WTC11 (cell line): ENCODE measurements around the gene LILRB3. TPM values are rescaled to one million over a fixed set of nuclear protein-coding genes. Genes with fewer than 3 reads are reported as not detected.
A peak's percentile ranks its signal among the peaks of the same experiment; 100 is the strongest.

Source experiments
- ATAC-seq: fragments of 200-7000 bp; cut with Tn5 transposase; 2 replicates; pipeline ENCODE4 v1.10.0; 2021; ENCODE audit warnings: mild to moderate bottlenecking, moderate library complexity
- CTCF ChIA-PET: fragments of 300-600 bp; sonication (Branson Sonifier 250); formaldehyde crosslinking; loops from one replicate; lab custom pipeline; 2021; ENCODE audit warnings: antibody characterized with exemption; lab: Charles Lee
- POLR2A ChIA-PET: fragments of 350-600 bp; sonication (Branson Sonifier 250); formaldehyde crosslinking; loops from one replicate; lab custom pipeline; 2021; ENCODE audit warnings: antibody characterized with exemption; lab: Charles Lee
- DNase-seq: peaks from one replicate; pipeline ENCODE4 v3.0.0; 2021; ENCODE audit warnings: low spot score
- H3K27ac Mint-ChIP-seq: 2 replicates; pipeline ENCODE4 v1.8.0; 2021; ENCODE audit warnings: mixed read lengths
- H3K27me3 Mint-ChIP-seq: 2 replicates; pipeline ENCODE4 v1.8.0; 2021; ENCODE audit warnings: low read depth, mild to moderate bottlenecking, moderate library complexity, mixed read lengths
- H3K36me3 Mint-ChIP-seq: 2 replicates; pipeline ENCODE4 v1.8.0; 2021; ENCODE audit warnings: mixed read lengths
- H3K4me1 Mint-ChIP-seq: 2 replicates; pipeline ENCODE4 v1.8.0; 2022; ENCODE audit warnings: mixed read lengths
- H3K4me3 Mint-ChIP-seq: 2 replicates; pipeline ENCODE4 v1.8.0; 2021; ENCODE audit warnings: mild to moderate bottlenecking, moderate library complexity, mixed read lengths
- H3K9me3 Mint-ChIP-seq: 2 replicates; pipeline ENCODE4 v1.8.0; 2021; ENCODE audit warnings: mixed read lengths
- CREB1 ChIP-seq: sonication (generic); formaldehyde crosslinking; IDR thresholded peaks from 2 replicates; pipeline ENCODE4 v1.8.0; 2023; ENCODE audit warnings: mild to moderate bottlenecking, missing genetic modification reagents
- EMX1 ChIP-seq: fragments of 250-450 bp; sonication (Bioruptor Pico); IDR thresholded peaks from 2 replicates; pipeline ENCODE4 v1.8.0; 2021; ENCODE audit warnings: mild to moderate bottlenecking
- ESRRA ChIP-seq: sonication (generic); formaldehyde crosslinking; IDR thresholded peaks from 2 replicates; pipeline ENCODE4 v1.8.1; 2022; ENCODE audit warnings: mild to moderate bottlenecking, missing genetic modification reagents, borderline replicate concordance
- ETV6 ChIP-seq: sonication (generic); formaldehyde crosslinking; IDR thresholded peaks from 2 replicates; pipeline ENCODE4 v1.8.1; 2022; ENCODE audit warnings: mild to moderate bottlenecking, missing genetic modification reagents
- FOXJ3 ChIP-seq: sonication (generic); formaldehyde crosslinking; IDR thresholded peaks from 2 replicates; pipeline ENCODE4 v1.9.0; 2021; ENCODE audit warnings: missing genetic modification reagents, mild to moderate bottlenecking, borderline replicate concordance
- GRHL2 ChIP-seq: fragments of 250-450 bp; sonication (Bioruptor Pico); IDR thresholded peaks from 2 replicates; pipeline ENCODE4 v1.8.0; 2022; ENCODE audit warnings: mild to moderate bottlenecking, moderate library complexity; ENCODE audit not compliant: insufficient replicate concordance, severe bottlenecking
- JUN ChIP-seq: sonication (generic); formaldehyde crosslinking; IDR thresholded peaks from 2 replicates; pipeline ENCODE4 v1.8.0; 2023; ENCODE audit warnings: mild to moderate bottlenecking, missing genetic modification reagents
- MXD4 ChIP-seq: fragments of 250-450 bp; sonication (Bioruptor Pico); IDR thresholded peaks from 2 replicates; pipeline ENCODE4 v1.8.0; 2021; ENCODE audit warnings: mild to moderate bottlenecking, moderate library complexity, borderline replicate concordance
- MYBL2 ChIP-seq: sonication (generic); formaldehyde crosslinking; IDR thresholded peaks from 2 replicates; pipeline ENCODE4 v1.8.1; 2023; ENCODE audit warnings: mild to moderate bottlenecking, moderate library complexity, missing genetic modification reagents
- PRRX2 ChIP-seq: fragments of 250-450 bp; sonication (Bioruptor Pico); IDR thresholded peaks from 2 replicates; pipeline ENCODE4 v1.8.0; 2021; ENCODE audit warnings: mild to moderate bottlenecking
- RORB ChIP-seq: fragments of 250-450 bp; sonication (Bioruptor Pico); IDR thresholded peaks from 2 replicates; pipeline ENCODE4 v1.9.0; 2021; ENCODE audit warnings: mild to moderate bottlenecking
- SP1 ChIP-seq: sonication (generic); formaldehyde crosslinking; conservative IDR thresholded peaks from 2 replicates; pipeline ENCODE4 v1.8.1; 2022; ENCODE audit warnings: missing genetic modification reagents
- TEAD1 ChIP-seq: sonication (generic); formaldehyde crosslinking; IDR thresholded peaks from 2 replicates; pipeline ENCODE4 v1.8.0; 2022; ENCODE audit warnings: mild to moderate bottlenecking, missing genetic modification reagents
- TEAD4 ChIP-seq: sonication (generic); formaldehyde crosslinking; IDR thresholded peaks from 2 replicates; pipeline ENCODE4 v1.8.0; 2022; ENCODE audit warnings: mild to moderate bottlenecking, missing genetic modification reagents
- ZNF121 ChIP-seq: sonication (generic); formaldehyde crosslinking; IDR thresholded peaks from 2 replicates; pipeline ENCODE4 v1.8.0; 2023; ENCODE audit warnings: missing genetic modification reagents
- ZNF232 ChIP-seq: sonication (generic); formaldehyde crosslinking; IDR thresholded peaks from 2 replicates; pipeline ENCODE4 v1.8.0; 2022; ENCODE audit warnings: mild to moderate bottlenecking, missing genetic modification reagents
- total RNA-seq: library from RNA; stranded (reverse); gene quantifications from 3 replicates; pipeline ENCODE4 v1.2.3, GENCODE V29; 2021
- TF ChIP-seq, protein P1 (sequence below): sonication (generic); formaldehyde crosslinking; IDR thresholded peaks from 2 replicates; pipeline ENCODE4 v1.8.0; 2022; ENCODE audit warnings: missing genetic modification reagents
- TF ChIP-seq, protein P2 (sequence below): fragments of 250-450 bp; sonication (Bioruptor Pico); IDR thresholded peaks from 2 replicates; pipeline ENCODE4 v2.1.2; 2022; ENCODE audit warnings: mild to moderate bottlenecking, moderate library complexity
- TF ChIP-seq, protein P3 (sequence below): sonication (generic); formaldehyde crosslinking; IDR thresholded peaks from 2 replicates; pipeline ENCODE4 v1.8.0; 2023; ENCODE audit warnings: missing genetic modification reagents, mild to moderate bottlenecking, borderline replicate concordance
- TF ChIP-seq, protein P4 (sequence below): sonication (generic); formaldehyde crosslinking; IDR thresholded peaks from 2 replicates; pipeline ENCODE4 v1.8.1; 2022; ENCODE audit warnings: low read depth, missing genetic modification reagents, borderline replicate concordance
- TF ChIP-seq, protein P5 (sequence below): sonication (generic); formaldehyde crosslinking; conservative IDR thresholded peaks from 2 replicates; pipeline ENCODE4 v1.8.1; 2022; ENCODE audit warnings: mild to moderate bottlenecking, missing genetic modification reagents
- TF ChIP-seq, protein P6 (sequence below): sonication (generic); formaldehyde crosslinking; IDR thresholded peaks from 2 replicates; pipeline ENCODE4 v1.8.1; 2023; ENCODE audit warnings: mild to moderate bottlenecking, missing genetic modification reagents, borderline replicate concordance

Gene LILRB3
- total RNA-seq, 1 experiment from 2014 or later, result not detected

DNA sequence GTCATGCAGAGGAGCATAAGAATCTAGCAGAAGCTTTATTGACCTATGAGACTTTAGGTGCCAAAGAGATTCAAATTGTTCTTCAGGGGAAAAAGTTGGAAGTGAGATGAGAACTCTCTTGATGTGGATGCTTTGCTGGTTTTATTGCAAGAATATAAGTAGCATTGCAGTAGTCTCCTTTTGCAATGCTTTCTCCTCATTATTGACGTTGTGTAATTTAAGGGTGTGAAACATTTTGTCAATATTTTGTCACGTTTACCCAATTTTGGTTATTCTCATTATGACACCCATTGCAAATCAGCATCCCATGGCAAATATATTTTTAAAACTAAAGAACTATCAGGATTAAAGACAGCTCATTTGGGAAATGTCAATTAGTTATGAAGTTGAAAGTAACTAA, 46.1 kb upstream of the LILRB3 start (continued):
- TF ChIP-seq, protein P1, sequence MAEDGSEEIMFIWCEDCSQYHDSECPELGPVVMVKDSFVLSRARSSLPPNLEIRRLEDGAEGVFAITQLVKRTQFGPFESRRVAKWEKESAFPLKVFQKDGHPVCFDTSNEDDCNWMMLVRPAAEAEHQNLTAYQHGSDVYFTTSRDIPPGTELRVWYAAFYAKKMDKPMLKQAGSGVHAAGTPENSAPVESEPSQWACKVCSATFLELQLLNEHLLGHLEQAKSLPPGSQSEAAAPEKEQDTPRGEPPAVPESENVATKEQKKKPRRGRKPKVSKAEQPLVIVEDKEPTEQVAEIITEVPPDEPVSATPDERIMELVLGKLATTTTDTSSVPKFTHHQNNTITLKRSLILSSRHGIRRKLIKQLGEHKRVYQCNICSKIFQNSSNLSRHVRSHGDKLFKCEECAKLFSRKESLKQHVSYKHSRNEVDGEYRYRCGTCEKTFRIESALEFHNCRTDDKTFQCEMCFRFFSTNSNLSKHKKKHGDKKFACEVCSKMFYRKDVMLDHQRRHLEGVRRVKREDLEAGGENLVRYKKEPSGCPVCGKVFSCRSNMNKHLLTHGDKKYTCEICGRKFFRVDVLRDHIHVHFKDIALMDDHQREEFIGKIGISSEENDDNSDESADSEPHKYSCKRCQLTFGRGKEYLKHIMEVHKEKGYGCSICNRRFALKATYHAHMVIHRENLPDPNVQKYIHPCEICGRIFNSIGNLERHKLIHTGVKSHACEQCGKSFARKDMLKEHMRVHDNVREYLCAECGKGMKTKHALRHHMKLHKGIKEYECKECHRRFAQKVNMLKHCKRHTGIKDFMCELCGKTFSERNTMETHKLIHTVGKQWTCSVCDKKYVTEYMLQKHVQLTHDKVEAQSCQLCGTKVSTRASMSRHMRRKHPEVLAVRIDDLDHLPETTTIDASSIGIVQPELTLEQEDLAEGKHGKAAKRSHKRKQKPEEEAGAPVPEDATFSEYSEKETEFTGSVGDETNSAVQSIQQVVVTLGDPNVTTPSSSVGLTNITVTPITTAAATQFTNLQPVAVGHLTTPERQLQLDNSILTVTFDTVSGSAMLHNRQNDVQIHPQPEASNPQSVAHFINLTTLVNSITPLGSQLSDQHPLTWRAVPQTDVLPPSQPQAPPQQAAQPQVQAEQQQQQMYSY (CRISPR knock-in tag), result no peak
- TF ChIP-seq ESRRA (CRISPR knock-in tag) (no peak), CREB1 (CRISPR knock-in tag) (no peak), GRHL2 (CRISPR knock-in tag) (no peak), ETV6 (CRISPR knock-in tag) (no peak), ZNF121 (no peak)
- TF ChIP-seq, protein P2, sequence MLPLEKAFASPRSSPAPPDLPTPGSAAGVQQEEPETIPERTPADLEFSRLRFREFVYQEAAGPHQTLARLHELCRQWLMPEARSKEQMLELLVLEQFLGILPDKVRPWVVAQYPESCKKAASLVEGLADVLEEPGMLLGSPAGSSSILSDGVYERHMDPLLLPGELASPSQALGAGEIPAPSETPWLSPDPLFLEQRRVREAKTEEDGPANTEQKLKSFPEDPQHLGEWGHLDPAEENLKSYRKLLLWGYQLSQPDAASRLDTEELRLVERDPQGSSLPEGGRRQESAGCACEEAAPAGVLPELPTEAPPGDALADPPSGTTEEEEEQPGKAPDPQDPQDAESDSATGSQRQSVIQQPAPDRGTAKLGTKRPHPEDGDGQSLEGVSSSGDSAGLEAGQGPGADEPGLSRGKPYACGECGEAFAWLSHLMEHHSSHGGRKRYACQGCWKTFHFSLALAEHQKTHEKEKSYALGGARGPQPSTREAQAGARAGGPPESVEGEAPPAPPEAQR, result no peak
- TF ChIP-seq, protein P3, sequence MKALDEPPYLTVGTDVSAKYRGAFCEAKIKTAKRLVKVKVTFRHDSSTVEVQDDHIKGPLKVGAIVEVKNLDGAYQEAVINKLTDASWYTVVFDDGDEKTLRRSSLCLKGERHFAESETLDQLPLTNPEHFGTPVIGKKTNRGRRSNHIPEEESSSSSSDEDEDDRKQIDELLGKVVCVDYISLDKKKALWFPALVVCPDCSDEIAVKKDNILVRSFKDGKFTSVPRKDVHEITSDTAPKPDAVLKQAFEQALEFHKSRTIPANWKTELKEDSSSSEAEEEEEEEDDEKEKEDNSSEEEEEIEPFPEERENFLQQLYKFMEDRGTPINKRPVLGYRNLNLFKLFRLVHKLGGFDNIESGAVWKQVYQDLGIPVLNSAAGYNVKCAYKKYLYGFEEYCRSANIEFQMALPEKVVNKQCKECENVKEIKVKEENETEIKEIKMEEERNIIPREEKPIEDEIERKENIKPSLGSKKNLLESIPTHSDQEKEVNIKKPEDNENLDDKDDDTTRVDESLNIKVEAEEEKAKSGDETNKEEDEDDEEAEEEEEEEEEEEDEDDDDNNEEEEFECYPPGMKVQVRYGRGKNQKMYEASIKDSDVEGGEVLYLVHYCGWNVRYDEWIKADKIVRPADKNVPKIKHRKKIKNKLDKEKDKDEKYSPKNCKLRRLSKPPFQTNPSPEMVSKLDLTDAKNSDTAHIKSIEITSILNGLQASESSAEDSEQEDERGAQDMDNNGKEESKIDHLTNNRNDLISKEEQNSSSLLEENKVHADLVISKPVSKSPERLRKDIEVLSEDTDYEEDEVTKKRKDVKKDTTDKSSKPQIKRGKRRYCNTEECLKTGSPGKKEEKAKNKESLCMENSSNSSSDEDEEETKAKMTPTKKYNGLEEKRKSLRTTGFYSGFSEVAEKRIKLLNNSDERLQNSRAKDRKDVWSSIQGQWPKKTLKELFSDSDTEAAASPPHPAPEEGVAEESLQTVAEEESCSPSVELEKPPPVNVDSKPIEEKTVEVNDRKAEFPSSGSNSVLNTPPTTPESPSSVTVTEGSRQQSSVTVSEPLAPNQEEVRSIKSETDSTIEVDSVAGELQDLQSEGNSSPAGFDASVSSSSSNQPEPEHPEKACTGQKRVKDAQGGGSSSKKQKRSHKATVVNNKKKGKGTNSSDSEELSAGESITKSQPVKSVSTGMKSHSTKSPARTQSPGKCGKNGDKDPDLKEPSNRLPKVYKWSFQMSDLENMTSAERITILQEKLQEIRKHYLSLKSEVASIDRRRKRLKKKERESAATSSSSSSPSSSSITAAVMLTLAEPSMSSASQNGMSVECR (CRISPR knock-in tag), result no peak
- TF ChIP-seq, protein P4, sequence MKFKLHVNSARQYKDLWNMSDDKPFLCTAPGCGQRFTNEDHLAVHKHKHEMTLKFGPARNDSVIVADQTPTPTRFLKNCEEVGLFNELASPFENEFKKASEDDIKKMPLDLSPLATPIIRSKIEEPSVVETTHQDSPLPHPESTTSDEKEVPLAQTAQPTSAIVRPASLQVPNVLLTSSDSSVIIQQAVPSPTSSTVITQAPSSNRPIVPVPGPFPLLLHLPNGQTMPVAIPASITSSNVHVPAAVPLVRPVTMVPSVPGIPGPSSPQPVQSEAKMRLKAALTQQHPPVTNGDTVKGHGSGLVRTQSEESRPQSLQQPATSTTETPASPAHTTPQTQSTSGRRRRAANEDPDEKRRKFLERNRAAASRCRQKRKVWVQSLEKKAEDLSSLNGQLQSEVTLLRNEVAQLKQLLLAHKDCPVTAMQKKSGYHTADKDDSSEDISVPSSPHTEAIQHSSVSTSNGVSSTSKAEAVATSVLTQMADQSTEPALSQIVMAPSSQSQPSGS (CRISPR knock-in tag), result no peak

DNA sequence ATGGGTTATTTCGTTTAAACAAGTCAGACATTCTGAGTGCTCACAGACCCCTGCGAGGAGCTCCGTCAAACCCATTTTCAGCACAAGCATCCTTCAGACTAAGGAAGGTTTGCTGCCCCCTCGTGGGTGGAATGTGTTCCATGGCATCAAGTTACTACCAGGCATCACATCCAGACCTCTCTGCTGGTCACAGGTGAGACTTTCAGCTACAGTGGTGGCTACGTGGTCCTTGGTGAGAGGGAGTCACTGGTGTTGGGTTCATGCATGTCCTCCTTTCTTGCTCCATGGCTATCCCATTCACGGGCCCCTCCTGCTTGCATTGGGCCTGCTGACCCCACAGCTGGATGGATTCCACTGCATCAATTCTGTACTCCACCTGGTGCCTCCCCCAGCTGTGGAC, 43.3 kb upstream of the LILRB3 start:
- CTCF ChIA-PET, result interaction anchor here (0.5 to 3.1 kb wide), 55 partner anchors 8 to 232 kb away, joined by 3 to 48 read pairs (median 5); partner anchors contain the start of genes CNOT3, LAIR1, LENG9 and LILRA5
- Mint-ChIP-seq H3K36me3 (no peaks in the 10 kb centered on the region), H3K9me3 (no peaks in the 10 kb centered on the region), H3K27ac (no peak overlapping the region), H3K4me1 (peaks cover 3% of the 10 kb centered on the region; the same call in 1 of the 2 replicates), H3K4me3 (no peak overlapping the region), H3K27me3 (peaks cover 36% of the 10 kb centered on the region)
- DNase-seq, result peak; percentile 98
- ATAC-seq, result peak; percentile 99
- POLR2A ChIA-PET, result interaction anchor here (1.0 to 1.1 kb wide), 4 partner anchors 58 to 77 kb away, joined by 3 to 4 read pairs (median 4); partner anchors contain the start of genes MBOAT7 and TSEN34
- TF ChIP-seq TEAD1 (CRISPR knock-in tag) (peak; percentile 100), ZNF232 (CRISPR knock-in tag) (no peak), JUN (CRISPR knock-in tag) (no peak), RORB (no peak), MXD4 (CRISPR knock-in tag) (no peak), PRRX2 (CRISPR knock-in tag) (no peak), MYBL2 (CRISPR knock-in tag) (no peak), GRHL2 (CRISPR knock-in tag) (no peak), SP1 (CRISPR knock-in tag) (peak; percentile 40; the same call in 1 of the 2 replicates), EMX1 (CRISPR knock-in tag) (no peak), TEAD4 (CRISPR knock-in tag) (peak; percentile 98), FOXJ3 (CRISPR knock-in tag) (no peak)
- TF ChIP-seq, protein P5, sequence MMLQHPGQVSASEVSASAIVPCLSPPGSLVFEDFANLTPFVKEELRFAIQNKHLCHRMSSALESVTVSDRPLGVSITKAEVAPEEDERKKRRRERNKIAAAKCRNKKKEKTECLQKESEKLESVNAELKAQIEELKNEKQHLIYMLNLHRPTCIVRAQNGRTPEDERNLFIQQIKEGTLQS (CRISPR knock-in tag), result no peak
- TF ChIP-seq, protein P6, sequence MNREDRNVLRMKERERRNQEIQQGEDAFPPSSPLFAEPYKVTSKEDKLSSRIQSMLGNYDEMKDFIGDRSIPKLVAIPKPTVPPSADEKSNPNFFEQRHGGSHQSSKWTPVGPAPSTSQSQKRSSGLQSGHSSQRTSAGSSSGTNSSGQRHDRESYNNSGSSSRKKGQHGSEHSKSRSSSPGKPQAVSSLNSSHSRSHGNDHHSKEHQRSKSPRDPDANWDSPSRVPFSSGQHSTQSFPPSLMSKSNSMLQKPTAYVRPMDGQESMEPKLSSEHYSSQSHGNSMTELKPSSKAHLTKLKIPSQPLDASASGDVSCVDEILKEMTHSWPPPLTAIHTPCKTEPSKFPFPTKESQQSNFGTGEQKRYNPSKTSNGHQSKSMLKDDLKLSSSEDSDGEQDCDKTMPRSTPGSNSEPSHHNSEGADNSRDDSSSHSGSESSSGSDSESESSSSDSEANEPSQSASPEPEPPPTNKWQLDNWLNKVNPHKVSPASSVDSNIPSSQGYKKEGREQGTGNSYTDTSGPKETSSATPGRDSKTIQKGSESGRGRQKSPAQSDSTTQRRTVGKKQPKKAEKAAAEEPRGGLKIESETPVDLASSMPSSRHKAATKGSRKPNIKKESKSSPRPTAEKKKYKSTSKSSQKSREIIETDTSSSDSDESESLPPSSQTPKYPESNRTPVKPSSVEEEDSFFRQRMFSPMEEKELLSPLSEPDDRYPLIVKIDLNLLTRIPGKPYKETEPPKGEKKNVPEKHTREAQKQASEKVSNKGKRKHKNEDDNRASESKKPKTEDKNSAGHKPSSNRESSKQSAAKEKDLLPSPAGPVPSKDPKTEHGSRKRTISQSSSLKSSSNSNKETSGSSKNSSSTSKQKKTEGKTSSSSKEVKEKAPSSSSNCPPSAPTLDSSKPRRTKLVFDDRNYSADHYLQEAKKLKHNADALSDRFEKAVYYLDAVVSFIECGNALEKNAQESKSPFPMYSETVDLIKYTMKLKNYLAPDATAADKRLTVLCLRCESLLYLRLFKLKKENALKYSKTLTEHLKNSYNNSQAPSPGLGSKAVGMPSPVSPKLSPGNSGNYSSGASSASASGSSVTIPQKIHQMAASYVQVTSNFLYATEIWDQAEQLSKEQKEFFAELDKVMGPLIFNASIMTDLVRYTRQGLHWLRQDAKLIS (CRISPR knock-in tag), result no peak
